Parathyroid adenoma (tissue), 2 donors: ENCODE results near the gene LRCH1.

Source experiments
- H2AFZ ChIP-seq: fragments of 300-600 bp; sonication (generic); one replicate; pipeline ENCODE4 v1.7.0; 2017; ENCODE audit warnings: antibody characterized with exemption, mild to moderate bottlenecking
- H3K27ac ChIP-seq: fragments of 300-600 bp; sonication (generic); one replicate; pipeline ENCODE4 v1.7.0; 2017
- H3K27me3 ChIP-seq: fragments of 300-600 bp; sonication (generic); one replicate; pipeline ENCODE4 v1.7.0; 2017; ENCODE audit warnings: low read length; ENCODE audit not compliant: control insufficient read depth, insufficient read depth
- H3K36me3 ChIP-seq: fragments of 300-600 bp; sonication (generic); one replicate; pipeline ENCODE4 v1.7.0; 2017; ENCODE audit warnings: low read length; ENCODE audit not compliant: control insufficient read depth, insufficient read depth
- H3K4me1 ChIP-seq: fragments of 300-600 bp; sonication (generic); one replicate; pipeline ENCODE4 v1.7.0; 2017; ENCODE audit warnings: control low read depth
- H3K4me2 ChIP-seq: fragments of 300-600 bp; sonication (generic); one replicate; pipeline ENCODE4 v1.7.0; 2017; ENCODE audit warnings: low read length
- H3K4me3 ChIP-seq: fragments of 300-600 bp; sonication (generic); one replicate; pipeline ENCODE4 v1.7.0; 2017; ENCODE audit warnings: low read depth, low read length
- H3K79me2 ChIP-seq: fragments of 300-600 bp; sonication (generic); one replicate; pipeline ENCODE4 v1.7.0; 2017; ENCODE audit warnings: control low read depth
- H3K9ac ChIP-seq: fragments of 300-600 bp; sonication (generic); one replicate; pipeline ENCODE4 v1.7.0; 2017; ENCODE audit warnings: mild to moderate bottlenecking
- H3K9me3 ChIP-seq: fragments of 300-600 bp; sonication (generic); one replicate; pipeline ENCODE4 v1.7.0; 2017; ENCODE audit warnings: low read length; ENCODE audit not compliant: control insufficient read depth
- TF ChIP-seq, protein P1 (sequence below): fragments of 300-600 bp; sonication (generic); IDR thresholded peaks from one replicate; pipeline ENCODE4 v1.7.0; 2017; ENCODE audit warnings: antibody characterized with exemption, mild to moderate bottlenecking
- donor health status: primary hyperparathyroidism.

LRCH1 gene

DNA sequence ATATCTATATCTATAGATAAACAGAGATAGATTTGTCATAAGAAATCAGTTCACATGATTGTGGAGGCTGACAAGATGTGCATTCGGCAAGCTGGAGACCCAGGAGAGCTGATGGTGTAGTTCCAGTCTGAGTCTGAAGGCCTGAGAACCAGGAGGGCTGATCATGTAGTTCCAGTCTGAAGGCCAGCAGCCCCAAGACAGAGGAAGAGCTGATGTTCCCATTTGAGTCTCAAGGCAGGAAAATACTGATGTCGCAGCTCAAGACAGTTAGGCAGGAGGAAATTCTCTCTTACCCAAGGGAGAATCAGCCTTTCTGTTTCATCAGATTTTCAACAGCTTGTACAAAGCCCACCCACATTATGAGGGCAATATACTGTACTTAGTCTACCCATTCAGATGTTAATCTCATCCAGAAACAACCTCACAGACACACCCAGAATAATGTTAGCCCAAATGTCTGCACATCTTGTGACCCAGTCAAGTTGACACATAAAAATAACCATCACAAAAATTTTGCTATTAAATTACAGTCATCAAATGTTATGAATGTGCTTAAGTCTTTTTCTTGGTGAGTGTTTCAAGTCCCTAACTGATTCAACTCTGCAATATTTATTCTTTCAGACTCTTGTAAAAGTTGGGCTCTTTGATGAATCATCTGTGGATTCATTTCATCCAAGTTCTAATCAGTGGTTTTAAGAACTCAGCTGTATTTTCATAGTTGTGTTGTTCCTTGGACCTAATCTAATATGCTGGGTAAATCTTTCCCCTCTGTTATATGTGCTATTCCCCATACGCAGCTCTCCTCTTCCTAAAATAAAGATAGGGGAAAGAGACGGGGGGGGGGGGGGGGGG lies 22.7 kb upstream of the LRCH1 start:
- no peaks in the 10 kb centered on the region for H3K79me2 ChIP-seq
- no peak overlapping the region for H3K27ac ChIP-seq
- H2AFZ ChIP-seq, result no peak overlapping the region
- TF ChIP-seq, protein P1, sequence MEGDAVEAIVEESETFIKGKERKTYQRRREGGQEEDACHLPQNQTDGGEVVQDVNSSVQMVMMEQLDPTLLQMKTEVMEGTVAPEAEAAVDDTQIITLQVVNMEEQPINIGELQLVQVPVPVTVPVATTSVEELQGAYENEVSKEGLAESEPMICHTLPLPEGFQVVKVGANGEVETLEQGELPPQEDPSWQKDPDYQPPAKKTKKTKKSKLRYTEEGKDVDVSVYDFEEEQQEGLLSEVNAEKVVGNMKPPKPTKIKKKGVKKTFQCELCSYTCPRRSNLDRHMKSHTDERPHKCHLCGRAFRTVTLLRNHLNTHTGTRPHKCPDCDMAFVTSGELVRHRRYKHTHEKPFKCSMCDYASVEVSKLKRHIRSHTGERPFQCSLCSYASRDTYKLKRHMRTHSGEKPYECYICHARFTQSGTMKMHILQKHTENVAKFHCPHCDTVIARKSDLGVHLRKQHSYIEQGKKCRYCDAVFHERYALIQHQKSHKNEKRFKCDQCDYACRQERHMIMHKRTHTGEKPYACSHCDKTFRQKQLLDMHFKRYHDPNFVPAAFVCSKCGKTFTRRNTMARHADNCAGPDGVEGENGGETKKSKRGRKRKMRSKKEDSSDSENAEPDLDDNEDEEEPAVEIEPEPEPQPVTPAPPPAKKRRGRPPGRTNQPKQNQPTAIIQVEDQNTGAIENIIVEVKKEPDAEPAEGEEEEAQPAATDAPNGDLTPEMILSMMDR, result no peak
- H3K36me3 ChIP-seq, result no peaks in the 10 kb centered on the region
- no peak overlapping the region for H3K9ac ChIP-seq
- no peaks in the 10 kb centered on the region for H3K9me3 ChIP-seq
- no peak overlapping the region for H3K4me2 ChIP-seq
- H3K27me3 ChIP-seq, result no peaks in the 10 kb centered on the region
- H3K4me3 ChIP-seq, result no peak overlapping the region
- H3K4me1 ChIP-seq, result no peaks in the 10 kb centered on the region

DNA sequence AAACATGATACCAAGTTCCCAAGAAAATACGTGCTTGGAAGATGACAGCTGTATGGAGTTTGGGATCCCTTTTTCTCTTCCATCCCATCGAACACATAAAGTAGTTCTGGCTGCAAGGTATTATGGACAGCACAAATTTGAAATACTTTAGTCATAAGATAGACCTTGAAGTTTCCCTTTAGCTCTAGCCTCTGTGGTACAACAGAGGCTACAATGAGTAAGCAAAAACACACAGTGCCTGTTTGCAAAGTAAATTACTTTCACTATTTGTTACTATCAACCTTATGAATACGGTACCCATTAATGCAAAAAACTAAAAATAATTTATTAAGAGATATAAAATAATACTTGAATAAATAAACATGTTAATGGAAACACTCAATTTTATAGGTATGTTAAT lies 21.0 kb upstream of the LRCH1 start:
- H3K4me3 ChIP-seq, result no peak overlapping the region
- no peak overlapping the region for H2AFZ ChIP-seq
- TF ChIP-seq, protein P1, result no peak
- no peaks in the 10 kb centered on the region for H3K4me1 ChIP-seq
- H3K4me2 ChIP-seq, result no peak overlapping the region
- H3K27me3 ChIP-seq, result no peaks in the 10 kb centered on the region
- no peak overlapping the region for H3K9ac ChIP-seq
- H3K27ac ChIP-seq, result no peak overlapping the region
- no peaks in the 10 kb centered on the region for H3K79me2 ChIP-seq
- no peaks in the 10 kb centered on the region for H3K36me3 ChIP-seq
- no peaks in the 10 kb centered on the region for H3K9me3 ChIP-seq

DNA sequence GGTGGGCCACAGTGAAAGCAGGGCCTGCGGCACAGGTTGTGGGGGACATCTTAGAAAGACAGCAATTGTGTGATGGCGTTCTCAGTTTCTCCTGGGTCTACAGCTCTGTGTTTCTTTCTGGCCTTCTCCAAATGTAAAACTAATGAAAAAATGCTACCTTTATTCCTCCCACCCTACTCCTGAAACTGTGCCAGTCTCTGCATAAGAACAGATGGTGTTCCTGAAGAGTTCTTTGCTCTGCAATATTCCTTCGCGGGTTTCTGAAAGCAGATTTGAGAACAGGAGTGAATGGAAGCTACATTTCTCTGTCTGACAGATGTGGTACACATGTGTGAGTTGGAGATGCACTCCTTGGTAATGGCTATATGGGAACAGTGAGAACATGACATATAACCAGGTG lies 18.0 kb upstream of the LRCH1 start:
- Histone ChIP-seq H3K9me3 (no peaks in the 10 kb centered on the region), H3K27me3 (no peaks in the 10 kb centered on the region), H2AFZ (no peak overlapping the region), H3K36me3 (no peaks in the 10 kb centered on the region), H3K27ac (no peak overlapping the region), H3K4me1 (no peaks in the 10 kb centered on the region), H3K79me2 (no peaks in the 10 kb centered on the region), H3K4me3 (no peak overlapping the region), H3K4me2 (no peak overlapping the region), H3K9ac (no peak overlapping the region)
- TF ChIP-seq, protein P1, result no peak

DNA sequence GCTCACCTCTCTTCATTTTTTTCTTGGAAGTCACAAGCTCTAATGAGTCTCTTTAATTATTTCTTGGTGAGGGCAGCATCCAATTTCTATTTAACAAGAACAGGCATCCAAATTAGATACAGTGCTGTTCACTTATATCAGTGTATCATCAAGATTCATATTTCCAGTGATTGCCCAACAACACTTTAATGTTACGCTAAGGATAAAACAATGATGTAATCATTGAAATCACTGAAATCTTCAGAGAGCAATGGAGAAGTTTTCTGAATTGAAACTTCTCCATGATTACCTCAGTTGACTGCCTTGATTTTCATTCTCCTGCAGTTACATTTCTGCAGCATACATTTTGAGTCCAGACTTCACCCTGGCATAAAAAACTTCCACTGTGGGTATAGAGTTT lies 17.1 kb upstream of the LRCH1 start:
- TF ChIP-seq, protein P1, result no peak
- Histone ChIP-seq H3K4me1 (no peaks in the 10 kb centered on the region), H3K27ac (no peak overlapping the region), H3K4me3 (no peak overlapping the region), H3K4me2 (no peak overlapping the region), H3K27me3 (no peaks in the 10 kb centered on the region), H3K9me3 (no peaks in the 10 kb centered on the region), H3K79me2 (no peaks in the 10 kb centered on the region), H2AFZ (no peak overlapping the region), H3K9ac (no peak overlapping the region), H3K36me3 (no peaks in the 10 kb centered on the region)

DNA sequence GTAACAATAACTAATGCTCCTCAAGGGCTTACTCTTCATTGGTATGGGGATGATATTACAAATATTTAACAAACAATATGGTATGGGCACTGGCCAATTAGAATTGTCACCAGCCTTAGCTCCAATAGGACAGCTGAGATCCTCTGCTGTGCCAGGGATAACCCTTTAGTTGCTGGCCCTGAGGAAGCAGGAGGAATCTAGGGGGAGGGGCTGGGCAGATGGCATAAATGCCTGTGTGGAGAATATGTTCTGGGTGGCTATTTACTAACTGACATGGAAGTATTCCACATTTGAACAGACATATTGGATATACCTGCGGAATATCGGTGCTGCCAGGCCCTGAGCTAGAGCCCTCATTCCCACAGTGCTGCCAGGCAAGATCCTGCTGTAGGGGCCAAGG lies 16.6 kb upstream of the LRCH1 start:
- Histone ChIP-seq H3K9ac (no peak overlapping the region), H3K4me3 (no peak overlapping the region), H3K79me2 (no peaks in the 10 kb centered on the region), H3K27me3 (no peaks in the 10 kb centered on the region), H3K4me2 (no peak overlapping the region), H3K36me3 (no peaks in the 10 kb centered on the region), H3K9me3 (no peaks in the 10 kb centered on the region), H2AFZ (no peak overlapping the region), H3K4me1 (no peaks in the 10 kb centered on the region), H3K27ac (no peak overlapping the region)
- TF ChIP-seq, protein P1, result no peak
